ENCODE data around the gene PLB1.

GRCh38 chr2:28538134-28538533, 42.3 kb downstream of the PLB1 start:
- TF ChIP-seq CTCF (IDR thresholded peaks at IDR 0.05) (no peak), EZH2 (IDR thresholded peaks at IDR 0.05; ENCODE audit: borderline replicate concordance, insufficient read depth, low read depth, low read length, poor library complexity, severe bottlenecking) (no peak)
